HepG2 (cell line): ENCODE results near the gene ELMO2. TPM values are rescaled to one million over a fixed set of nuclear protein-coding genes. Genes with fewer than 3 reads are reported as not detected.

Source experiments
- ATAC-seq: fragments of 200-7000 bp; cut with Tn5 transposase; 3 replicates; pipeline ENCODE4 v1.9.1; 2020; ENCODE audit warnings: mild to moderate bottlenecking, moderate library complexity
- BruUV-seq: library from RNA; stranded (reverse); fragments of 400-500 nt; replicated peaks from 2 replicates; lab custom pipeline; 2021; lab: Mats Ljungman, UMichigan
- CTCF ChIA-PET: fragments of 300-600 bp; formaldehyde crosslinking; extraction: SDS; loops from one replicate; lab custom pipeline; 2021; ENCODE audit warnings: low total read pairs, inconsistent platforms, low intra/inter-chr PET ratio; lab: Yijun Ruan, JAX
- POLR2A ChIA-PET: fragments of 350-600 bp; sonication (Branson Sonifier 250); formaldehyde crosslinking; loops from one replicate; lab custom pipeline; 2020; ENCODE audit warnings: antibody characterized with exemption, inconsistent platforms; lab: Yijun Ruan, JAX
- DNase-seq: peaks from one replicate; pipeline ENCODE4 v3.0.0-alpha.2; 2015; ENCODE audit warnings: low spot score
- FAIRE-seq: peaks from 3 replicates; lab custom pipeline; 2011; peaks lifted over from hg19 to GRCh38; lab: Jason Lieb, UNC
- H2AFZ ChIP-seq: one replicate; pipeline ENCODE4 v1.6.1; 2011; ENCODE audit warnings: low read length, inconsistent platforms
- H3K27ac ChIP-seq: fragments of 300-600 bp; 3 replicates; pipeline ENCODE4 v1.8.0; 2011; ENCODE audit warnings: mixed run types, mild to moderate bottlenecking, mixed read lengths, low read length, inconsistent platforms; ENCODE audit not compliant: insufficient read depth; ENCODE audit errors: extremely low read length
- H3K27me3 ChIP-seq, 2 experiments: fragments of 200-600 bp in 1 of 2; 2 replicates in 1 of 2; 3 replicates in 1 of 2; pipeline versions ENCODE4 v1.6.0 to v1.8.0; 2011; ENCODE audit warnings: low read length in 2 of 2, mild to moderate bottlenecking in 2 of 2, moderate library complexity in 2 of 2, inconsistent platforms in 1 of 2; ENCODE audit not compliant: insufficient read depth in 2 of 2, control insufficient read depth in 1 of 2
- H3K36me3 ChIP-seq, 2 experiments: fragments of 200-600 bp in 1 of 2; replicated peaks in 1 of 2; 2 replicates in 1 of 2; 3 replicates in 1 of 2; pipeline versions ENCODE4 v1.5.1 to v1.8.0; 2011; ENCODE audit warnings: low read length in 2 of 2, inconsistent platforms in 1 of 2; ENCODE audit not compliant: insufficient read depth in 2 of 2, control insufficient read depth in 1 of 2
- H3K4me1 ChIP-seq: 2 replicates; pipeline ENCODE4 v1.5.1; 2012; ENCODE audit warnings: low read length, inconsistent platforms; ENCODE audit not compliant: insufficient read depth
- H3K4me2 ChIP-seq: 2 replicates; pipeline ENCODE4 v1.6.0; 2011; ENCODE audit warnings: low read depth, low read length, inconsistent platforms
- H3K4me3 ChIP-seq, 3 experiments: fragments of 200-600 bp in 1 of 3; sonication (generic), shearing (Covaris generic) in 1 of 3; replicated peaks in 1 of 3; 2 replicates each; pipeline ENCODE4 v1.5.1; 2011 to 2016; ENCODE audit warnings: low read length in 3 of 3, inconsistent platforms in 2 of 3, low read depth in 2 of 3, mild to moderate bottlenecking in 2 of 3, control low read depth in 1 of 3, mixed read lengths in 1 of 3; ENCODE audit not compliant: insufficient read depth in 1 of 3
- H3K79me2 ChIP-seq: one replicate; pipeline ENCODE4 v1.6.1; 2011; ENCODE audit warnings: low read length, inconsistent platforms; ENCODE audit not compliant: insufficient read depth
- H3K9ac ChIP-seq: 2 replicates; pipeline ENCODE4 v1.6.0; 2011; ENCODE audit warnings: mild to moderate bottlenecking, low read depth, low read length, inconsistent platforms; ENCODE audit not compliant: insufficient read depth
- H3K9me3 ChIP-seq: 2 replicates; pipeline ENCODE4 v1.5.1; 2012; ENCODE audit warnings: mild to moderate bottlenecking, low read length
- H4K20me1 ChIP-seq: 2 replicates; pipeline ENCODE4 v1.6.0; 2011; ENCODE audit warnings: inconsistent platforms, mild to moderate bottlenecking, low read length, moderate library complexity; ENCODE audit not compliant: insufficient read depth
- ATAD3A ChIP-seq: sonication (generic); formaldehyde crosslinking; IDR thresholded peaks from 2 replicates; pipeline ENCODE4 v1.4.0; 2020; ENCODE audit warnings: missing genetic modification reagents
- CC2D1A ChIP-seq: sonication (generic); formaldehyde crosslinking; IDR thresholded peaks from 2 replicates; pipeline ENCODE4 v1.8.1; 2023; ENCODE audit warnings: mild to moderate bottlenecking, missing genetic modification reagents
- CREB3 ChIP-seq: sonication (generic); formaldehyde crosslinking; IDR thresholded peaks from 2 replicates; pipeline ENCODE4 v1.5.0; 2020; ENCODE audit warnings: missing genetic modification reagents
- GLMP ChIP-seq: sonication (generic); formaldehyde crosslinking; IDR thresholded peaks from 2 replicates; pipeline ENCODE4 v1.9.0; 2021; ENCODE audit warnings: missing genetic modification reagents, mild to moderate bottlenecking, borderline replicate concordance
- IKZF1 ChIP-seq: fragments of 450-650 bp; IDR thresholded peaks from 2 replicates; pipeline ENCODE4 v1.7.1; 2016
- KMT2B ChIP-seq: IDR thresholded peaks from 2 replicates; pipeline ENCODE4 v1.6.1; 2016; ENCODE audit warnings: missing genetic modification reagents, missing compliant biosample characterization
- MLX ChIP-seq: IDR thresholded peaks from 2 replicates; pipeline ENCODE4 v1.6.1; 2016
- NR3C1 ChIP-seq: sonication (generic); formaldehyde crosslinking; IDR thresholded peaks from 2 replicates; pipeline ENCODE4 v1.4.0; 2020; ENCODE audit warnings: missing genetic modification reagents
- PCBP1 ChIP-seq: fragments of 200-400 bp; formaldehyde crosslinking; IDR thresholded peaks from 2 replicates; pipeline ENCODE4 v1.6.1; 2017; ENCODE audit warnings: mild to moderate bottlenecking, low read depth, low read length, borderline replicate concordance
- RBAK ChIP-seq: sonication (generic); formaldehyde crosslinking; IDR thresholded peaks from 2 replicates; pipeline ENCODE4 v1.5.1; 2020; ENCODE audit warnings: mild to moderate bottlenecking, missing genetic modification reagents
- REXO4 ChIP-seq: sonication (generic); formaldehyde crosslinking; IDR thresholded peaks from 2 replicates; pipeline ENCODE4 v1.8.0; 2022; ENCODE audit warnings: missing genetic modification reagents, mild to moderate bottlenecking, borderline replicate concordance
- SIN3A ChIP-seq: IDR thresholded peaks from 2 replicates; pipeline ENCODE4 v1.6.1; 2011; ENCODE audit warnings: low read depth, mild to moderate bottlenecking, control low read depth, low read length, borderline replicate concordance
- SMC3 ChIP-seq: IDR thresholded peaks from 2 replicates; pipeline ENCODE4 v1.6.1; 2011; ENCODE audit warnings: low read length, improper control_type of control experiment
- WGBS: methylation state at CpG from one replicate; pipeline ENCODE4 v1.1.6; 2017; ENCODE audit warnings: low lambda C conversion rate; 5-methylcytosine and 5-hydroxymethylcytosine counted together
- in situ Hi-C: cut with HindIII; loops from 2 replicates; pipeline ENCODE4 v1.10.0; 2017; ENCODE audit warnings: low pct_unique_long_range_greater_than_20kb; ENCODE audit not compliant: extremely low pct_ligation_motif_present
- intact Hi-C: fragments of 100-400 bp; cut with micrococcal nuclease; formaldehyde crosslinking; loops from one replicate; pipeline ENCODE4 v1.10.0; 2022; ENCODE audit not compliant: unreplicated experiment
- polyA plus RNA-seq, 8 experiments: library from polyadenylated mRNA; depleted of rRNA in 3 of 8; stranded (reverse) in 7 of 8; unstranded in 1 of 8; fragments of >200 nt; fragmentation: Illumina TruSeq in 4 of 8; extraction: Trizol in 4 of 8; gene quantifications; 2 replicates each; pipeline versions ENCODE4 v1.2.1 to v1.2.3, GENCODE V29; 2011 to 2016; ENCODE audit warnings: low read depth in 4 of 8, missing spikeins in 1 of 8, mixed read lengths in 1 of 8; ENCODE audit not compliant: insufficient read depth in 1 of 8
- total RNA-seq, 5 experiments: library from RNA; depleted of rRNA; stranded (reverse); fragments of >200 nt; fragmentation: Illumina TruSeq; extraction: Trizol; gene quantifications; 2 replicates each; pipeline ENCODE4 v1.2.3, GENCODE V29; 2016; ENCODE audit warnings: low read depth in 1 of 5

ELMO2 gene
- total and polyA plus RNA-seq, 2 of the 13 experiments (the other 11 are each of a cell fraction or from before 2014, with no cell fraction given): 30.6 to 35.7 TPM

GRCh38 chr20:46330072-46330763, 76.2 kb downstream of the ELMO2 start (continued):
- no peak for TF ChIP-seq RBAK (CRISPR knock-in tag)
- TF ChIP-seq GLMP: no peak
- no peak for TF ChIP-seq REXO4 (CRISPR knock-in tag)
- TF ChIP-seq PCBP1: 0 out of 2 replicates have a peak, but pooled peaks have one; percentile 45
- no peak for TF ChIP-seq KMT2B
- TF ChIP-seq MLX: no peak
- no peak for TF ChIP-seq SIN3A
- no peak for TF ChIP-seq CC2D1A (CRISPR knock-in tag)

GRCh38 chr20:46328200-46328882, 78.1 kb downstream of the ELMO2 start:
- CTCF ChIA-PET: no interaction called here
- BruUV-seq: no TSS peak
- Histone ChIP-seq H3K9me3 (no peaks in the 10 kb centered on the region), H3K4me1 (peaks cover 15% of the 10 kb centered on the region), H3K79me2 (no peaks in the 10 kb centered on the region), H3K4me3 (no peak overlapping the region), H3K4me2 (no peak overlapping the region), H3K27ac (no peak overlapping the region)
- POLR2A ChIA-PET: no interaction called here
- in situ Hi-C loops: no loop called here
- DNase-seq: no peak
- TF ChIP-seq CREB3 (CRISPR knock-in tag): no peak
- TF ChIP-seq NR3C1 (CRISPR knock-in tag): no peak
- TF ChIP-seq SMC3: no peak
- TF ChIP-seq IKZF1: no peak
- no peak for TF ChIP-seq ATAD3A (CRISPR knock-in tag)
- TF ChIP-seq, all 625 proteins: peak for 0
- no peak overlapping the region for H3K9ac ChIP-seq
- WGBS: 39% methylated on average over 16 of the region's 16 CpGs
- ATAC-seq (no peak), FAIRE-seq (no peak)
- peaks cover 7 to 35% of the 10 kb centered on the region in 2 experiments; a peak in 4 of 5 replicates for H3K27me3 ChIP-seq
- intact Hi-C loops: no loop called here
- no peaks in the 10 kb centered on the region for H4K20me1 ChIP-seq
- no peaks in the 10 kb centered on the region for H3K36me3 ChIP-seq
- no peak overlapping the region for H2AFZ ChIP-seq
